WI38 (cell line): ENCODE results near the gene QKI.

Experiments
- H3K4me3 ChIP-seq: 2 replicates; pipeline ENCODE4 v1.5.1; 2011; ENCODE audit warnings: low read depth, mild to moderate bottlenecking, control low read depth, low read length
- TF ChIP-seq, protein P1 (sequence below): IDR thresholded peaks from 2 replicates; pipeline ENCODE4 v1.5.1; 2012; ENCODE audit warnings: low read depth, mild to moderate bottlenecking, control low read depth, low read length

The QKI gene

DNA sequence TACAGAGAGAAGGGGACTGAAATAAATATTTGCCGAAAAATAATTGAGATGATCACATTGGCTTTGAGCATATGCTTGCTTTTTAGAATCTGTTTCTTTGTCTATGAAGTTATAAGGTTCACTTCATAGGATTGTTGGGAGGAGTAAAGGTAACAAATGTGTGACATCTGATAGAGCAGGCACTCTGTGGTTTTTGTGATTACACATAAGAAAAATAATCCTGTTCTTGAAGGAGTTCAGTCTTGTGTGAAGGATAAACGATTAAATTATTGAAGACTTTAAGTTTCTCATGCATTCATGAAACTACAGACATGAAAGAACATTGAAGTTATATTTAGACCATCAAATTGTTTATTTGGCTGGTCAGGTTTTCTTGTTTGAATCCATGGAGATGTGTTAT is 45.0 kb downstream of the QKI start:
- H3K4me3 ChIP-seq, result no peak overlapping the region
- TF ChIP-seq, protein P1, sequence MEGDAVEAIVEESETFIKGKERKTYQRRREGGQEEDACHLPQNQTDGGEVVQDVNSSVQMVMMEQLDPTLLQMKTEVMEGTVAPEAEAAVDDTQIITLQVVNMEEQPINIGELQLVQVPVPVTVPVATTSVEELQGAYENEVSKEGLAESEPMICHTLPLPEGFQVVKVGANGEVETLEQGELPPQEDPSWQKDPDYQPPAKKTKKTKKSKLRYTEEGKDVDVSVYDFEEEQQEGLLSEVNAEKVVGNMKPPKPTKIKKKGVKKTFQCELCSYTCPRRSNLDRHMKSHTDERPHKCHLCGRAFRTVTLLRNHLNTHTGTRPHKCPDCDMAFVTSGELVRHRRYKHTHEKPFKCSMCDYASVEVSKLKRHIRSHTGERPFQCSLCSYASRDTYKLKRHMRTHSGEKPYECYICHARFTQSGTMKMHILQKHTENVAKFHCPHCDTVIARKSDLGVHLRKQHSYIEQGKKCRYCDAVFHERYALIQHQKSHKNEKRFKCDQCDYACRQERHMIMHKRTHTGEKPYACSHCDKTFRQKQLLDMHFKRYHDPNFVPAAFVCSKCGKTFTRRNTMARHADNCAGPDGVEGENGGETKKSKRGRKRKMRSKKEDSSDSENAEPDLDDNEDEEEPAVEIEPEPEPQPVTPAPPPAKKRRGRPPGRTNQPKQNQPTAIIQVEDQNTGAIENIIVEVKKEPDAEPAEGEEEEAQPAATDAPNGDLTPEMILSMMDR, result no peak

DNA sequence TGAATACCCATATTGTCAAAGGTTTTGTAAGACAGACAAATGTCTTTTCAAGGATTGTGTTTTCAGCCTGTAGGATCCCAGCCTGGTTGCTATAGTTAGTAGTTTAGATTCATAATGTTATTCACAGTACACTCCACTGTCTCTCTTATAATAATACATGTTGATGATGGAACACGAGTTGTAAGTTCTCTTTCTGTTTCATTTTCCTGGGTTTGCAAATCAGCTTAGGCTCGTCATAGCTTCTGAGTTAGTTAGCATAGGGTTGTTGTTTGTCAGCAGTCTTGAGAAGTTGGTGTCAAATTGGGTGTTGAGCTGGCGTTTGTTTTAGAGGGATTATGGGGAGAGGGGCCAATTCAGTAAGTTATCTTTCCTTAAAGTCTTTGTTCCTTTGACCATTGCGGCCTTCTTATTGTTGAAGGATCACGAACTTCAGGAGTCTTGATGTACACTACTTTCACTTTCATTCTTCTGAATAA is 45.8 kb downstream of the QKI start:
- TF ChIP-seq, protein P1, result no peak
- peak overlapping the region; percentile 61 for H3K4me3 ChIP-seq

DNA sequence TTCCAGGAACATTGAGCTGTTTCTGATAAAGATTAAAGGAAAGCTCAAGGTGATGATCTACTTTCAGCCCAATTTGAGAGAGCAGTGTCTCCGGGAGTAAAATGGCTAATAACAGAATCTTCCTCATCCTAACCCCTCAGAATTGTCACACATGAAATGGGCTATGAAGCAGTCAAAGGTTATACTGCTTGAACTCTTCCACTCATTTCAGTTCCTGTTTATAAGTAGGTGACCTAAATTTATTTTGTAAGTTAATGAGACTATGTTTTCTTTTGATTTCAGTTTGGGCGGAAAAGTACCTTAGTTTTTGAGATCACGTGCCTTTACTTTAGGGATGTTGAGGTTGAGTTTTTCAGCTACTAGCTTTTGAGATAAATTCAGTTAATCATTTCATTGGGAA is 47.2 kb downstream of the QKI start:
- no peak overlapping the region for H3K4me3 ChIP-seq
- TF ChIP-seq, protein P1, result no peak

DNA sequence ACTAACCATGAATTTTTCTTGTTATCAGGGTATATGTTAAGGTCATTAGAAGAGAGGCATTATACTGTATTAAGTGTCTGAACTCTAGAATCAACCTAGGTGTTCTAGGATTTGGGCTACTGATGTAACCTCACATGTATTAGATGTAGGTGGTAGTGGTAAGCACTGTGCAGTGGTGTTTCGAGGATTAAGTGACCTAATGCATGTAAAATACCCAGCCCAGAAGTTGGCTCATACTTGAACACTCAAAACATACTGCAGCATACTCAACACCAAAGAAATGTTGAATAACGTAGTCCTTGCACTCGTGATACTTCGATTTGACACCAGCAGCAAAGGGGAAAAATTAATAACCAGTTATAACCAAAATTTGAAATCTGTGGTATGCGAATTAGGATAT is 48.7 kb downstream of the QKI start:
- H3K4me3 ChIP-seq, result no peak overlapping the region
- TF ChIP-seq, protein P1, result no peak

DNA sequence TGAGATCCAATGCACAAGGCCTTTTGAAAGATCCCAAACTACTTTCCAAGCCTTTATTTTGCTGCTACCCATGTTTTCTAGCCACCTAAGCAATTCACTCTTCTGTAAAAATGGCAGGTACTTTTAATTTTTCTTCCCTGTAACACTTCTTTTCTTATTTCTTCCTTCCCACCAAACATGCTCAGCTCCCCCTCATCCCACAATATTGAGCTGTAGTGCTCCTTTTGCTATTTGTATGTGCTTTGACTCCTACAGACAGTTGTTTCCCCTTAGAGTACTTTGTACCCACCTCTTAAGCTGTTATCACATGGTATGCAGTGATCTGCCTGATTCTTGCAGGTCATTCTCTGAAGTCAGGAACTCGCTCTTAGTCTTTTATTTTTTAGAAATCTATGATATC is 49.3 kb downstream of the QKI start:
- no peak overlapping the region for H3K4me3 ChIP-seq
- TF ChIP-seq, protein P1, result no peak

DNA sequence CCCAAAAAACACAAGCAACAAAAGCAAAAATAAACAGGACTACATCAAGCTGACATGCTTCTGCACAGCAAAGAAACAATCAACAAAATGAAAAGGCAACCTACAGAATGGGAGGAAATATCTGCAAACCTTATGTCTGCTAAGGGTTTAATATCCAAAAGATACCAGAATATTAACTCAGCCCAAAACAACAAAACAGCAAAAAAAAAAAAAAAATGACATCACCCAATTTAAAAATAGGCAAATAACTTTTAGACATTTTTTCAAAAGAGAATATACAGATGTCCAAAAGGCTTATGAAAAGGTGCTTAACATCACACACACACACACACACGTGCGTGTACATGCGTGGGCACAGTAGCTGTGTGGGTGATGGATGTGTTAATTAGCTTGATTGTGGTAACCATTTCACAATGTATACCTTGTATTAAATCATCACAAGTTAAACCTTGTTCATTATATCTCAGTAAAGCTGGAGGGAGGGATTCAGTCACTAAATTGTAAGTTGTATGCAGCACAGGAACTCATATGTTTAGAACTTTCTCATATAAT is 52.4 kb downstream of the QKI start:
- H3K4me3 ChIP-seq, result no peak overlapping the region
- TF ChIP-seq, protein P1, result no peak

DNA sequence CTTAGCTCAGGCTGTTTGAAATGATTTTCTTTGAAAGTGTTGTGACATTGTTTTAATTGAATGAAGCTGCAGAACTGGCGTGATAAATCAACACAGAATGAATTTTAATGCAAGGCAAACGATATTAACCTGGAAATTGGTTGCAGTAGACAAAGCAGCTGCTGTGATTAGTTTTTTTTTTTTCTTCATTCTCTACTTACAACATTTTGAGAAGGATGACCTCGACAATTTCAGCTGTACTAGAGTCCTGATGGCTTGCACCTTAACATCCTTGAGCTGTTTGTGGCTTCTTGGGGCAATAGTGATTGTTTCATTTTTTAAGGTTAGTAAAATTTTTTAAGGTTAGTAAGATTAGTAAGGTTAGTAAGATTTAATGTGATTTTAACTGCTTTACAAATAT is 54.2 kb downstream of the QKI start:
- TF ChIP-seq, protein P1, result no peak
- no peak overlapping the region for H3K4me3 ChIP-seq
